Activated CD4-positive, alpha-beta T cell treated with anti-CD3 and anti-CD28 coated beads for 1 hour (primary cell): Measurements from ENCODE around the gene SH2D4B.
"Not testable (repeated sequence)": the region's sequence is repeated elsewhere in the genome, so short reads cannot be mapped to it uniquely, and the experiment has no call there.

ENCODE experiments used
- DNase-seq: peaks from one replicate; pipeline ENCODE4 v3.0.0-alpha.2; 2020

Gene SH2D4B

GRCh38 chr10:80526218-80526617 lies 11.5 kb upstream of the SH2D4B start:
- DNase-seq, result no peak

GRCh38 chr10:80526742-80527141 lies 11.0 kb upstream of the SH2D4B start:
- DNase-seq, result no peak

DNA sequence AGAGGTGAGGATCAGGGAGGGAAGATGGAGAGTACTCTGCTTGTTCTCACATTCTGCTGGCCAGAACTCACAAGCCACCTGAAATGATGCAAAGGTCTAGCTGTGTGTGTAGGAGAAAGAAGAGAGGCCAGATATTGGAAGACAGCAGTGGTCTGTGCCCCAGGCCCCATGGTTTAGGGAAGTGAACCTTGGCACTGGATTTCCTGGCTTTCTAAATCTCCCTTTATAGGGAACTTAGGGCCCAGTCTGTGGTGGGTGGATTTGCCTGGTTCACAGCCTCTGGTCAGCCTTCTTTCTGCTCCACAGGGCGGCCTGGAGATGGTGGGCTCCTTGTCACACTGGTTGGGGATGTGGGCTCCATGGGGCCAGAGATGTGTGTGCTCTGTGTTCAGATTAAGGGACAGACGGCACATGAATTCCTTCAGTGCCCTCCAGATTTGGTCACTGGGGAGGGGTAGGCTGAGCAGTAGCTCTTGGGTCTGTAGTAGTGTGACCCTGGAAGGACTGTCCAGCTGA lies 9.5 kb upstream of the SH2D4B start:
- DNase-seq, result no peak

DNA sequence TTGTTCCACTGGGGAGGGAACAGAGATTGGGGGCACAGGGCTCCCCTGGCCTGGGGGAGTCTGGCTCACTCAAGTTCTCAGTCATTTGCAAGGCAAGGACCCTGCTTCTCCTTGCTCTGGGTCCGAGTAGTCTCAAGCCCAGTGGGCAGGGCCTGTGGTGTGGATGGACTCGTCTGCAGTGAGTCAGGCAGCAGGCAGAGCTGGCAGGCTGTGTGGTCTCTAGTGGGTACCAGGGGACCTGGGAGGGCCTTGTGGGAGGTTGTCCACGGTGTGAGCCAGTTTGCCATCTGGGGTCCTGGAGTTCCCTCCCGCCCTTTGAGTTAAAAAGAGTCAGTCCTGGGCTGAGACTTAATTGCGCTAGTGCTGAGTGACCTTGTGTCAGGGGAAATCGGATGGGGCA lies 8.8 kb upstream of the SH2D4B start:
- DNase-seq, result no peak

- DNase-seq, result peak; percentile 32
Observed at GRCh38 chr10:80529604-80530003, 8.1 kb upstream of the SH2D4B start.

- no peak for DNase-seq
Observed at GRCh38 chr10:80530251-80530650, 7.5 kb upstream of the SH2D4B start.

GRCh38 chr10:80530816-80531215 lies 6.9 kb upstream of the SH2D4B start:
- no peak for DNase-seq

- DNase-seq, result no peak
Observed at GRCh38 chr10:80532571-80532970, 5.1 kb upstream of the SH2D4B start.

DNA sequence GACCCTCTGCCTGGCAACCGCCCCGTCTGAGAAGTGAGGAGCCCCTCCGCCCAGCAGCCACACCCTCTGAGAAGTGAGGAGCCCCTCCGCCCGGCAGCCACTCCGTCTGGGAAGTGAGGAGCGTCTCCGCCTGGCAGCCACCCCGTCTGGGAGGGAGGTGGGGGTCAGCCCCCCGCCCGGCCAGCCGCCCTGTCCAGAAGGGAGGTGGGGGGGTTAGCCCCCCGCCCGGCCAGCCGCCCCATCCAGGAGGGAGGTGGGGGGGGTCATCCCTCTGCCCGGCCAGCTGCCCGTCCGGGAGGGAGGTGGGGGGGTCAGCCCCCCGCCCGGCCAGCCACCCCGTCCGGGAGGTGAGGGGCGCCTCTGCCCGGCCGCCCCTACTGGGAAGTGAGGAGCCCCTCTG lies 3.6 kb upstream of the SH2D4B start:
- DNase-seq, result not testable (repeated sequence)

DNA sequence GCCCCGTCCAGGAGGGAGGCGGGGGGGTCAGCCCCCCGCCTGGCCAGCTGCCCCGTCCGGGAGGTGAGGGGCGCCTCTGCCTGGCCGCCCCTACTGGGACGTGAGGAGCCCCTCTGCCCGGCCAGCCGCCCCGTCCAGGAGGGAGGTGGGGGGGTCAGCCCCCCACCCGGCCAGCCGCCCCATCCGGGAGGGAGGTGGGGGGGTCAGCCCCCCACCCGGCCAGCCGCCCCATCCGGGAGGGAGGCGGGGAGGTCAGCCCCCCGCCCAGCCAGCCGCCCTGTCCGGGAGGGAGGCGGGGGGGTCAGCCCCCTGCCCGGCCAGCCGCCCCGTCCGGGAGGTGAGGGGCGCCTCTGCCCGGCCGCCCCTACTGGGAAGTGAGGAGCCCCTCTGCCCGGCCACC lies 3.1 kb upstream of the SH2D4B start:
- not testable (repeated sequence) for DNase-seq

DNA sequence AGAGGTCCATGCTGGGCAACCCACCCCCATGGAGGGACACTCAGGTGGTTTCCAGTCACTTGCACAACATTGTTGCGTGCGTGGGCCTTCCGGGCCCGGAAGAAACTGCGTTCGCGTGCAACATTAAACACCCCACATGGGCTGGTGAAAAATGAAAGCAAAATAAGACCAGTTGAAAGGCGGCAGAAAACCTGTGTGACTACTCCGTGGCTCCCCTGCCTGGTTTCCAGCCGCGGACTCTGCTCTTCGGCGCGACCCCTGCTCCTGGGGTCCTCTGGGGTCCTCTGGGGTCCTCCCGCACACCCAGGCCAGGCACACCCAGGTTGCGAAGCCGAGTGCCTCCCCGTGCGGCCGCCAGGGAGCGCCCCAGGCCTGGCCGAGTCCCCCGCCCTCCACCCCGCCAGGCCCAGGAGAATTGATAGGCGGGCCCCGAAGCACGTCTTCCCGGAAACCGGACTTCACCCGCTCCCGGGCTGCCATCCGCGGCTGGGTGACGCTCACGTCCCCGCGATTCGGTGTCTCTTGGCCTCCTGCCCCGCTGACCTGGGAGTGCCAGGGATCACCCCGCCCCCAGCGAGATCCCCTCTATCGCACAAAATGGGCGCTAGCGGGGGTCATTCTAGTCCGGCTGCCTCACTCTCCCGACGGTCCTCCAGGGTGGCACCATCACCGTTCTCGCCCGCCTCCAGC lies 1.9 kb upstream of the SH2D4B start:
- DNase-seq, result peak; percentile 63

- no peak for DNase-seq
Observed at GRCh38 chr10:80536361-80536835, 1.3 kb upstream of the SH2D4B start.

GRCh38 chr10:80537086-80537735 lies 491 bp upstream of the SH2D4B start:
- no peak for DNase-seq

DNA sequence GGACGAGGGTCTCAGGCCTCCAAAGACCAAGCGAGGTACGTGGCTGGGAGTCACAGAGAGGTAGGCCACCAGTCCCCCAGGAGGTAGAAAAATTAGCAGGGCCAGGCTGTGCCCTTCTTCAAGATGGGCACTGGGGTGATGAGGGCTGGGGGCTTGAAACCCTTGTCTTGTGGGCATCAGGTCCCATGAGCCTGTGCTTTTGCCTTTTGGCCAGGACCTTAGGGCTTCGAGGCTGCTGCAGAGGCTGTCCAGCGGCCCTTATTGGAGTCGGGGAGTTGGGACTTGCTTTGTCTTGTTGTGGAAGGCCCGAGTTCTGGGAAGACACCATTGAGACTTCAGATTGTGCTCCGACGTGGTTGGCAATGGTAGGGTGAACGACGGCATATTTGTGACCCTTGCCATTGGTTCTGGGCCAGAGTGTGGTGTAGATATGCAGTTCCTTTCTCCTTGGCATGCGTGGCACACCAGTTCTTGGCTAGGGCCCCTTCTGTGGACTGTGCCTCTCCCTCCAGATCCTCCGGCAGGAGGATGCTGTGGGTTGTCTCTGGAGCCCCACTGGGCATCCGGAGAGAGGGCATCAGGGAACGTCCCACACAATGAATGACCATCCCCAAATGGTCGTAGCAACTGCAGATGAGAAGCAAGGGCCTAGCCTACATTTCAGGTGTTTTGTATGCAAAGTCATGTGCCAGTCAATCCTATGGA lies 931 bp downstream of the SH2D4B start:
- no peak for DNase-seq

- DNase-seq, result no peak
Observed at GRCh38 chr10:80539421-80540031, 1.8 kb downstream of the SH2D4B start.

DNA sequence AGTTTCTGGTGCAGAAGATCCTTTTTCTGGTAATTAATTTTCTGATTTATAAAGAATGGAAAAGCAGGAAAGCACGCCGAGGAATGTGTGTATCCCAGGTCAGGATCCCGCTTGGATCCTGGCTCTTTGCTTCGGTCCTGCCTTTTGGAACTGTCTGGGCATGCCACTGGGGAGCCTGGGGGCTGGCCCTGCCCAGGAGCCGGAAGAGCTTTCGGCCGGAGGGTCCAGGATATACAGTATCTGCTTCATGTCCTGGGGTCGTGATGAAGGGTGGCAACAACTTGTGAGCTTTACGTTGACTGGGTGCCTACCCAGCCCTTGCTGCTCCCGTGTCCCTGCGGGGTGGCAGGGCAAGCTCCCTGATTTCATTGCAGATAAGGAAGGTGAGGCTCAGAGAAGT lies 2.4 kb downstream of the SH2D4B start:
- DNase-seq, result no peak

DNA sequence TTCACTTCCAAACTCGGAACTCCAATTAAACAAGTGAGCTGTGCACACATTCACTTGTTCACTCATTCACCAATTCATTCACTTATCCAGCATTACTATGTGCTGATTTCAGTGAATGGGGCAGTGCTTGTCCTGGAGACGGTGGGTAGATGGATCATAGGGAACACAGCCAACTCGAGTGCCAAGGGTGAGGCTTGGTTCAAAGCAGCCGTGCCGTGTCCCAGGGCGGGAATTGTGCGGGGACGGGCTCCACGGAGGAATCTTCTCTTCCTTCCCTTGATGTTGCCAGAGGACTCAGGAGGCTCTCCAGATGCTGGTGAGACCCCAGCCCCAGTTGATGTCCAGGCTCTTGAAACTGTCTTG lies 2.9 kb downstream of the SH2D4B start:
- no peak for DNase-seq

- no peak for DNase-seq
Observed at GRCh38 chr10:80540981-80541750, 3.5 kb downstream of the SH2D4B start.

- no peak for DNase-seq
Observed at GRCh38 chr10:80542053-80542452, 4.4 kb downstream of the SH2D4B start.

- no peak for DNase-seq
Observed at GRCh38 chr10:80542652-80543318, 5.1 kb downstream of the SH2D4B start.

DNA sequence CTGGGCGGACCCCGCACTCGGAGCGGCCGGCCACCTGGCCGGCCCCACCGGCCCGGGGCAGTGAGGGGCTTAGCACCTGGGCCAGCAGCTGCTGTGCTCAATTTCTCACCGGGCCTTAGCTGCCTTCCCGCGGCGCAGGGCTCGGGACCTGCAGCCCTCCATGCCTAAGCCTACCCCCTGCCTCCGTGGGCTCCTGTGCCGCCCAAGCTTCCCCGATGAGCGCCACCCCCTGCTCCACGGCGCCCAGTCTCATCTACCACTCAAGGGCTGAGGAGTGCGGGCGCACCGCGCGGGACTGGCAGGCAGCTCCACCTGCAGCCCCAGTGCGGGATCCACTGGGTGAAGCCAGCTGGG lies 5.6 kb downstream of the SH2D4B start:
- not testable (repeated sequence) for DNase-seq

GRCh38 chr10:80544316-80544953 lies 6.7 kb downstream of the SH2D4B start:
- DNase-seq, result no peak
